ENCODE measurements around the gene FBLN2.

FBLN2 gene

GRCh38 chr3:13587442-13587841 is 38.5 kb downstream of the FBLN2 start:
- no peak overlapping the region for H3K4me3 ChIP-seq (ENCODE audit: low read depth, low read length)
- TF ChIP-seq CTCF (IDR thresholded peaks at IDR 0.05; ENCODE audit: low read depth, low read length), result no peak

DNA sequence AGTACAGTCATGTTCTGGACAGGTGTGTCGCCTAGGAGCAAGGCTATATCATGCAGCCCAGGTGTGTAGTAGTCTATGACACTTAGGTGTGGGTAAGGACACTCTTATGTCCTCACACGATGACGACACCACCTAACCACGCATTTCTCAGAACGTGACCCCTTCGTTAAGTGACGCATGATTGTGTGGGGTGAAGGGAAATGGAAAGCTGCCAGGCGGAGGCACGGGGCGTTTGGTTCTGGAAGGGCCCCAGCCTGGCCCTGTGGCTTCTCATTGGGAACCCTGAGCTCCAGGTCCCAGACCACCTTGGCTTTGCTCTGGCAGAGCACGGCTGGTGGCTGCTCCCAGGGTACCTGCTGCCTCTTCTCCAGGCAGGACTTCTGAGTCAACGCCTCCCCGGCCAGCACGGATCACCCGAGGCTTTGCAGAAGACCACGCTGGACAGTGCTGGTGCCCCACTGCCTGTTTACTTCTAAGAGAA is 39.3 kb downstream of the FBLN2 start:
- no peak overlapping the region for H3K4me3 ChIP-seq (ENCODE audit: low read depth, low read length)
- no peak for TF ChIP-seq CTCF (IDR thresholded peaks at IDR 0.05; ENCODE audit: low read depth, low read length)

GRCh38 chr3:13588993-13589392 is 40.1 kb downstream of the FBLN2 start:
- TF ChIP-seq CTCF (IDR thresholded peaks at IDR 0.05; ENCODE audit: low read depth, low read length), result no peak
- no peak overlapping the region for H3K4me3 ChIP-seq (ENCODE audit: low read depth, low read length)

GRCh38 chr3:13590841-13591520 is 42.1 kb downstream of the FBLN2 start:
- no peak for TF ChIP-seq CTCF (IDR thresholded peaks at IDR 0.05; ENCODE audit: low read depth, low read length)
- no peak overlapping the region for H3K4me3 ChIP-seq (ENCODE audit: low read depth, low read length)

- H3K4me3 ChIP-seq (ENCODE audit: low read depth, low read length), result no peak overlapping the region
- no peak for TF ChIP-seq CTCF (IDR thresholded peaks at IDR 0.05; ENCODE audit: low read depth, low read length)
Observed at GRCh38 chr3:13593615-13594014, 44.7 kb downstream of the FBLN2 start.

GRCh38 chr3:13594146-13594545 is 45.2 kb downstream of the FBLN2 start:
- TF ChIP-seq CTCF (IDR thresholded peaks at IDR 0.05; ENCODE audit: low read depth, low read length), result no peak
- no peak overlapping the region for H3K4me3 ChIP-seq (ENCODE audit: low read depth, low read length)

GRCh38 chr3:13594991-13595421 is 46.1 kb downstream of the FBLN2 start:
- TF ChIP-seq CTCF (IDR thresholded peaks at IDR 0.05; ENCODE audit: low read depth, low read length), result no peak
- H3K4me3 ChIP-seq (ENCODE audit: low read depth, low read length), result no peak overlapping the region
